Transverse colon (tissue), 3 donors: ENCODE data around the gene CD300LG.

Experiments
- CTCF ChIP-seq, 5 experiments: fragments of 200-600 bp in 3 of 5; fragments of 450-650 bp in 2 of 5; sonication (generic) in 3 of 5; IDR thresholded peaks; 1 replicate in 2 of 5; 2 replicates in 3 of 5; pipeline ENCODE4 v1.5.1; 2016 to 2017; ENCODE audit warnings: antibody characterized with exemption in 5 of 5, inconsistent platforms in 3 of 5, mild to moderate bottlenecking in 2 of 5, moderate library complexity in 1 of 5
- POLR2A ChIP-seq: fragments of 450-650 bp; IDR thresholded peaks from one replicate; pipeline ENCODE4 v1.6.1; 2016; ENCODE audit warnings: antibody characterized with exemption, mild to moderate bottlenecking, moderate library complexity

GRCh38 chr17:43803758-43804157, 43.2 kb upstream of the CD300LG start:
- TF ChIP-seq CTCF (IDR thresholded peaks at IDR 0.05) (no peak), POLR2A (no peak)
